GM18861 (cell line): ENCODE results near the gene CCL8.

Experiments used
- ATAC-seq: cut with Tn5 transposase; IDR thresholded peaks from one replicate; pipeline ENCODE4 v1.9.1; 2021; ENCODE audit not compliant: unreplicated experiment

The CCL8 gene

DNA sequence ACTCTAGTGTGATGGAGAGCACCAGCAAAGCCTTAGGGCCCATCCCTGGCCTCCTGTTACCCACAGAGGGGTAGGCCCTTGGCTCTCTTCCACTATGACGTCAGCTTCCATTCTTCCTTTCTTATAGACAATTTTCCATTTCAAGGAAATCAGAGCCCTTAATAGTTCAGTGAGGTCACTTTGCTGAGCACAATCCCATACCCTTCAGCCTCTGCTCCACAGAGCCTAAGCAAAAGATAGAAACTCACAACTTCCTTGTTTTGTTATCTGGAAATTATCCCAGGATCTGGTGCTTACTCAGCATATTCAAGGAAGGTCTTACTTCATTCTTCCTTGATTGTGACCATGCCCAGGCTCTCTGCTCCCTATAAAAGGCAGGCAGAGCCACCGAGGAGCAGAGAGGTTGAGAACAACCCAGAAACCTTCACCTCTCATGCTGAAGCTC, at the start of gene CCL8:
TSS of gene CCL8 (plus strand) at position 397 of the 445 bp plus-strand sequence. CDS start 67 bp downstream, outside the sequence.
- no peak for ATAC-seq

DNA sequence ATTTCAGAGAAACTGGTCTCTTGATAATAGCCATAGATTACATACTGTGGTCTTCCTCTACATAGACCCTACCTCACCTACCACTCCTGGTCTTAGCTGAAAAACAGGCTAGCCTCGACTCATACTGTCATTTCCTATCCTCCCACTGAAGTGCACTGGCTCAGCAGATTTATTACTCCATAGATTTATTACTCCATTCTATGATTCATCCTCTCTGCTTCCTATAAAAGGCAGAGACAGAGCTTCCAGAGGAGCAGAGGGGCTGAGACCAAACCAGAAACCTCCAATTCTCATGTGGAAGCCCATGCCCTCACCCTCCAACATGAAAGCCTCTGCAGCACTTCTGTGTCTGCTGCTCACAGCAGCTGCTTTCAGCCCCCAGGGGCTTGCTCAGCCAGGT, 49.3 kb upstream of the CCL8 start, which contains the start of gene CCL7:
TSS of gene CCL7 (plus strand) at position 253 of the 400 bp plus-strand sequence. CDS start at position 323, 70 bp downstream.
- ATAC-seq = no peak

DNA sequence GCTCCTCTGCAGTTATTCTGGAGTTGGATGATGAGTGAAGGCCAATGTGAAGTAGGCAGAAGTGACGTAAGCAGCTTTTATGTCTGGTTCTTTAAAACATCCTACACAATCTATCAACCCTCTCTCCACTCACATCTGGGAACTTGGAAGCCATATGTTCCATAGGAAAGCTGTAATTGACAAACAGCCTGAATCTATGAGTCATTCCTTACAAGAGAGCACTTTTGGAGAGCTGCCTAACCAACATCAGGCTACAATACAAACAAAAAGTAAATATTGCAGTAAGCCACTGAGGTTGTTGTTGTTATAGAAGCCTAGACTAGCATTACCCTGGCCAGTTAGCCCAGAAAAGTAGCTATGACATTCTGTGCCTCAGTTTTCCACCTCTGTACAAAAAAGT, 43.4 kb upstream of the CCL8 start:
- ATAC-seq = no peak

DNA sequence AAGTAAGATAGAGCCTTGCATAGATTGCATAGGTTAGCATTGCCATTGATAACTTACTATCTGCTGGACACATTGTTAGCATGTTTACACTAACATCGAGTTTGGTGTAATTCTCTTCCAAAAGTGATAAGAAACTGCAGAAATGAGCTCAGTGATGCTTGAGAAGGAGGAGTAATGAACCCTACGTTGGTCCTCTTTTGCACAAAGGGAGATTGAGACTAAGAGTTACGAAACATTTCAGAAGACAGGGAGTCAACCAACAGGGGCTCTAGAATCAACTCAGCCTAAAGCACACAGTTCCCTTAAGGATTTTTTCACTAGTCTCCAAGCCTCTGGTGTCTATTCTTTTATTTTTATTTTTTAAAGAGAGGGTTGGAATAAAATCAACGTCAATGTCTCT, 42.4 kb upstream of the CCL8 start:
- no peak for ATAC-seq

DNA sequence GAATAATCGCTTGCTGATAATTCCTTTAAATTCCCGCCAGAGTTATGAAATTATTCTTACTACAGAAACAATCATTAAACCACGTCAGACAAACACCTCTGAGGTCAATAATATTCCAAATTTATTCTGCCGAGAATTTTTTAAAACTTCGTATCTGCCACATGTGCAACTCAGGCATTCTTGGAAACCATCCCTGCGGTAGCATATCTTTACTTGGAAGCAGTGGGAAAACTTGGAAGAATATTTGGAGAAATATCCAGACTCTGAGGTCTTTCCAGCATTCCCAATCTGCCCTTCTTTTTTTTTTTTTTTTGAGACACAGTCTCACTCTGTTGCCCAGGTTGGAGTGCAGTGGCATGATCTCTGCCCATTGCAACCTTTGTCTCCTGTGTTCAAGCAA, 35.7 kb upstream of the CCL8 start:
- ATAC-seq = no peak

- no peak for ATAC-seq
These were observed 33.9 kb upstream of the CCL8 start, which contains the start of gene CCL11 for GRCh38 chr17:34285286-34285792. Gene CCL11 (plus strand): TSS chr17:34285742. CDS start chr17:34285809, 67 bp downstream.

DNA sequence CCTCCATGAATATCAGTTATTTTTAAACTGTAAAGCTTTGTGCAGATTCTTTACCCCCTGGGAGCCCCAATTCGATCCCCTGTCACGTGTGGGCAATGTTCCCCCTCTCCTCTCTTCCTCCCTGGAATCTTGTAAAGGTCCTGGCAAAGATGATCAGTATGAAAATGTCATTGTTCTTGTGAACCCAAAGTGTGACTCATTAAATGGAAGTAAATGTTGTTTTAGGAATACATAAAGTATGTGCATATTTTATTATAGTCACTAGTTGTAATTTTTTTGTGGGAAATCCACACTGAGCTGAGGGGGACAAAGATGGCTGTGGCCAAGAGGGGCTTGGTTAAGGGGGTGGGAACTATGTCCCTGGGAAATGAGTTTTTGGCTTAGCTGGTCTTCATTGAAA, 31.4 kb upstream of the CCL8 start:
- ATAC-seq = no peak

- no peak for ATAC-seq
These were observed 28.6 kb upstream of the CCL8 start for GRCh38 chr17:34290586-34290985.

DNA sequence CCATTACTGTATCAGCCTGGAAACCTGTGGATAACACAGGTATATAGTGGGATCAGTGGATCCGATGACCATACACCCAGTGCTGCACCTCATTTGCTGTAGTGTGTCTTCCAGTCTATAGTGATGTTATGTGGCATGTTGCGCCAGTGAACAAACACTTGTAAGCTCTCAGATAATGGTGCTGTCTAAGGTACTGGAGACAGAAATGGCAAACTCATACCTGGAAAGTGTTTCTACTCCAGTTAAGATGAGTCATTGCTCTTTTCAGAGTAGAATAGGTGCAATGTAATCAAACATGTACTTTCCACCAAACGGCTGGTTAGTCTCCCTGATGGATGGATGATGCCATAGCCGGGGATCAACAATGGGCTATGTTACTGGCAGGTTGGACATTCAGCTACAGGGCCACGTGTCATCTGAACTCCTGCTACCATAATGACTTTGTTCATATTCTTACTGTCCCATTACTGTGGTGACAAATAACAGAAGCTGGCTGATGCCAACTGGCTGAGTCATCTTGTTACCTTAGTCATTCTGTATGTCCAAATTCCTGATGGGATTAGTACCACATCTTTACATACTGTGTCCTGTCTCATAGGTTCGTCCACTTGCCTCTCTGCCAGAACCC, 27.4 kb upstream of the CCL8 start:
- no peak for ATAC-seq

DNA sequence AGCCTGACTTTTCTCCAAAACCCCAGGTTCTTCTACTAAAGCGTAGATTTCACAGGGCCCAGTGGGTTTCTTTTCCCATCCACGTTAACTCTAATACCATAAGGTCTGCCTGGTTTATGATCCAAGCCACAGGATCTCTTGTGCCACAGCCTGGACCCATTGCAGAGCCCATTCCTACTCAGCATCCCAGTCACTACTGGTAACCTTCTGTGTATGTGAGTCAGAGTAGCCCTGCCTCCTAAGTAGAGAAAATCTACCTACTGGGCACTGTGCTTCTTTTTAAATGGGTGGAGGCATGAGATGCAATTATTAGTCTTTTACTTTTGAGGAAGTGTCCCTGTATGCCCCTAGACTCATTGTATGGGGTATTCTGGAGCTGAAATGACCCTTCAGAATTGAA, 20.2 kb upstream of the CCL8 start:
- no peak for ATAC-seq

DNA sequence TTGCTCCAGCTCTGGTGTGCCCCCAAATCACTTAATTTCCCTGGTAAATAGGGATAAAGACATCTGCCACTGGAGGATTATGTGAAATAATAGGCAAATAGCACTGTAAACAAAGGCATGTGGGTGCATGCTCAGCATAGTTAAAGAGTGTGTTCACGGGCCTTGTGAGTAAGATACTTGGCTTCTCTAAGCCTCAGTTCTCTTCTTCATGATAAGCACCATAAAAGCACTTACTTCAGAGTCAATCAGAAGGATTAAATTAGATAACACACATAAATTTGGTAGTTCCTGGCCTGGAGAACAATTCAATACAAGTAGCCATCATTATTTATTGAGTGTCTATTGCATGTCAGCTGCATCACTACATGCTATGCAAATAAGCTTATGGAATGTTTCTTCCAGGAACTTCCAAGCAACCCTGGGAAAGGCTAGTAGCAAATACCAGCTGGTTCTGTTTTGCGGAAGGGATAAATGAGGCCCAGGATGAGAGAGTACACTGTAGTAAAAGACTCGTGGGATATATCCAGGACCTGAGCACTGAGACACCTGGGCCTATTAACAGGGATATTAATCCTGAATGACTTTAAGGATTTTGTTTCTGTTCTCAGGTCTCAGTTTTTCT, 19.2 kb upstream of the CCL8 start:
- no peak for ATAC-seq

GRCh38 chr17:34300652-34301370, 18.4 kb upstream of the CCL8 start:
- no peak for ATAC-seq

DNA sequence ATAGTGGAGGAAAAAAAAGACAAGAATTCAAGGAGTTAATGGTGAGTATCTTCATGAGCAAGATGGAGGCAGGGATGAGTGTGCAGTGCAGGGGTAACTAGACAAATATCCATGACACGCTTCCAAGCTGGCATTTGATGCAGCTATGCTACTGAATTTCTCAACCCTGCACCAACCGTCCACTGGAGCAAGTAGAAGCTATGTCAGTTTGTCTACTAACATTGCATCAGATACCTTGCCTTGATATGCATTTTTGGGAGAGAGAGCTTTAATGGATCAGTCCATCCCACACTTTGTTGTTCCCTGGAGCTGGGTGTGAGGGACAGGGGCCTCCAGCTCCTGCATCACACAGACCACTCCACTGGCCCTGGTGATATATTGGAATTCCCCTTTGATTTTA, 17.2 kb upstream of the CCL8 start:
- ATAC-seq = no peak

DNA sequence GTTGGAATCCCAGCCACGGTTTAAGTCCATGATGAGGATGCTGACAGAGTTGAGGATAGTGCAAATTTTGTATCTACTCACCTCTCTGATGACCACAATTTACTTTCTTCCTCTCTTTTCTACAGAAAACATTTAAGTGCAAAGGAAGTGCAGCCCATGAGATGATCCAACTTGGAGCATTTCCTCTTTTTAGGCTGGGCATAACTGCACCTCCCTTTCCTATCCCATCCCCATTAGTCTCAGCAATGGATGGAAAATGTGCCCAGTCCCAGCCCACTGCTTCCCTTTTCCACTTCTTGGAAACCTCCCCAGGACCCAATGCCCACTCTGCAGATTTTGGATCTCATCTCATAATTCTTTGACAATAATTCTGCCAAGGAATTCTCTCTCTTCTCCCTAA, 16.6 kb upstream of the CCL8 start:
- no peak for ATAC-seq

- ATAC-seq = no peak
These were observed 15.6 kb upstream of the CCL8 start for GRCh38 chr17:34303606-34304005.

DNA sequence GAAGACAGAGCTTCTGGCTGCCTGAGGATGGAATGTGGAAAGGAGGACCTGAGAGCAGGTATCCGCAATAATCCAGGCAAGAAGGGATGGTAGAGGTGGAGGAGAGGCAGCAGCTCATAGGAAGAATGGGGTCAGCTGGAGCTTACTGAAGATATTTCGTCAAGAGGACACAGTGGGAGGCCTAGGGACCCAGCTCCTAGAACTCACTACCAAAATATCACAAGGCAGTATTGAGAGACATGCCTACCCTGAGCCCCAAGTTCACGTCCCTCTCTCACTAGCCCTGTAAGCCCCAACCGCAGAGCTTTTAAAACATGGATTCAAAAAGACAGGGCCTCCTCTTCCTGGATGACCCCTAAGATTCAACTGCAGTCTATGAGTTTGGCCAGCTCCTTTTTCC, 14.2 kb upstream of the CCL8 start:
- ATAC-seq = no peak

GRCh38 chr17:34305606-34306005, 13.6 kb upstream of the CCL8 start:
- no peak for ATAC-seq

DNA sequence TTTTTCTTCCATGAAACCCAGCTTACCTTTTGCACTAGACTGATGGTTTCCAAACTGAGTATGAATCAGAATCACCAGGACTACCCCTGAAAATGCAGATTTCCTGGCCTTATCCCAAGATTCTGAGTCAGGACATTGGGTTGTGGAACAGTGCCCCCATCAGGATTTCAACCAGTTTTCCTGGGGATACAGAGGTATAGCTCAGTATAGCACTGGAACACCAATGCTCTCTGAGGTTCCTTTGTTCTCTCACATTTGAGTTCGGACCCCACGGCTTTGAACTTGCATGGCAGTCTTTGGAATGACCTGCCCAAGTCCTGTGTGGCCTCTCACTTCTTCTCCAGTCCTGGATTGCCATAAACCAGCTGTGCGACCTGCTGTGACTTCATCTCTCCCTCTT, 12.8 kb upstream of the CCL8 start:
- no peak for ATAC-seq

DNA sequence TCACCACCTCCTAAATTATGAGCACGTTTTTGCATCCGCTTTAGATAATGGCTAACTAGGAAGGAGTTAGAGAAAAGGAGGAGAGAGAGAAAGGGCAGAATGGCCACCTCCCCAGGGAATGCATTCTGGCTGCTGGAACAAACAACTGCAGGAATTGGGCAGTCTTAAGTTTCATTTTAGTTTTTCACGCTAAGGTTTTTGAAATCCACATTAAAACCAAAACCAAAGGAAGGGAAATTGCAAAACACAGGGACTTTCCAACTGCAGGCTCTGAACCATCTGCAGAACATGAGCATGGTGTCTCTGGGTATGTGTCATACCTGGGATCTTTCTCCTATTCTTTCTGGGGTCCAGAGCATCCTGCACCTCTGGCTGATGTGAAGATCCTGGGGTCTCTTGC, 12.1 kb upstream of the CCL8 start:
- no peak for ATAC-seq

GRCh38 chr17:34308371-34308770, 10.9 kb upstream of the CCL8 start:
- ATAC-seq = no peak

DNA sequence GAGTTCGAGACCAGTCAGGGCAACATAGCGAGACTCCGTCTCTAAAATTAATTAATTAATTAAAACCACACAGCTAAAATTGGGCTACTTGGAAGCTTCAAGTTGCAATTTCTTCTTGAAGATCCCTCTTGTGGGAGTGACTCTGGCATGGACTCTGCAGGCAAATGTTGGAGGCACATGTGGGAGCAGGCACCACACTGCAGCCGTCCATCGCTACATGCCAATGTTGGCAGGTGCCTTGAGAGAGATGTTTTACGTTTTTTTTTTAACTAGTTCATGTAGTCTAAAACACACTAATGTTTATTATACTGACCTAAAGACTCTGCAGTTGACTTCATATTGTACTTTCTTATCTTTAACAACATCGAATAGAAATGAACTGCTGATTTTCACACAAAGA, 7.9 kb upstream of the CCL8 start:
- no peak for ATAC-seq

GRCh38 chr17:34312080-34312479, 7.2 kb upstream of the CCL8 start:
- ATAC-seq = no peak
